Activated naive CD4-positive, alpha-beta T cell treated with anti-CD3 and anti-CD28 coated beads for 36 hours (primary cell): ENCODE data around the gene NIPAL1. TPM values are rescaled to one million over a fixed set of nuclear protein-coding genes. Genes with fewer than 3 reads are reported as not detected.

Experiments
- CTCF ChIA-PET: fragments of 350-600 bp; sonication (Branson Sonifier 250); formaldehyde crosslinking; loops from one replicate; lab custom pipeline; 2021; ENCODE audit warnings: antibody characterized with exemption; lab: Charles Lee
- DNase-seq: peaks from one replicate; pipeline ENCODE4 v3.0.0-alpha.2; 2020
- H3K27ac Mint-ChIP-seq: one replicate; pipeline ENCODE4 v1.8.0; 2021; ENCODE audit warnings: mild to moderate bottlenecking, mixed read lengths
- H3K27me3 Mint-ChIP-seq: one replicate; pipeline ENCODE4 v1.8.0; 2021; ENCODE audit warnings: low read depth, mixed read lengths
- H3K36me3 Mint-ChIP-seq: one replicate; pipeline ENCODE4 v1.8.0; 2021; ENCODE audit warnings: low read depth, mixed read lengths
- H3K4me1 Mint-ChIP-seq: one replicate; pipeline ENCODE4 v1.8.0; 2021; ENCODE audit warnings: low read depth, mixed read lengths
- H3K4me3 Mint-ChIP-seq: one replicate; pipeline ENCODE4 v1.8.0; 2021; ENCODE audit warnings: mild to moderate bottlenecking, moderate library complexity, mixed read lengths
- H3K9me3 Mint-ChIP-seq: one replicate; pipeline ENCODE4 v1.8.0; 2021; ENCODE audit warnings: mixed read lengths
- intact Hi-C: fragments of 100-400 bp; cut with micrococcal nuclease; formaldehyde crosslinking; loops from one replicate; pipeline ENCODE4 v1.15.1; 2023
- total RNA-seq, 2 experiments: library from RNA; stranded (reverse); gene quantifications; one replicate each; pipeline ENCODE4 v1.2.3, GENCODE V29; 2021

NIPAL1 gene
- total RNA-seq, 2 experiments from 2014 or later, result 1.0 to 2.0 TPM

DNA sequence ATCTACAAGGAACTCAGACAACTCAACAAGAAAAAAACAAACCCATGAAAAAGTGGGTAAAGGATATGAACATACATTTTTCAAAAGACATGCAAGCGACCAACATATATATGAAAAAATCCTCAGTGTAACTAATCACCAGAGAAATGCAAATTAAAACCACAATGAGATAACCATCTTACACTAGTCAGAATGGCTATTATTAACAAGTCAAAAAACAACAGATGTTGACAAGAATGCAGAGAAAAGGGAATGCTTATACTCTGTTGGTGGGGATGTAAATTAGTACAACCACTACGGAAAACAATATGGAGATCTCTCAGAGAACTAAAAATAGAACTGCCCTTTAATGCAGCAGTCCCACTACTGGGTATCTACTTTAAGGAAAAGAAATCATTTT is 12.1 kb downstream of the NIPAL1 start:
- Mint-ChIP-seq H3K9me3 (no peaks in the 10 kb centered on the region), H3K4me1 (peaks cover 33% of the 10 kb centered on the region), H3K36me3 (no peaks in the 10 kb centered on the region), H3K4me3 (no peak overlapping the region), H3K27ac (no peak overlapping the region), H3K27me3 (no peaks in the 10 kb centered on the region)
- DNase-seq, result no peak
- CTCF ChIA-PET, result interaction anchor here (0.8 to 10.7 kb wide), 3 partner anchors 11 to 149 kb away, joined by 3 to 105 read pairs (median 14); no protein-coding TSS in a partner anchor
- intact Hi-C loops, result no loop called here

DNA sequence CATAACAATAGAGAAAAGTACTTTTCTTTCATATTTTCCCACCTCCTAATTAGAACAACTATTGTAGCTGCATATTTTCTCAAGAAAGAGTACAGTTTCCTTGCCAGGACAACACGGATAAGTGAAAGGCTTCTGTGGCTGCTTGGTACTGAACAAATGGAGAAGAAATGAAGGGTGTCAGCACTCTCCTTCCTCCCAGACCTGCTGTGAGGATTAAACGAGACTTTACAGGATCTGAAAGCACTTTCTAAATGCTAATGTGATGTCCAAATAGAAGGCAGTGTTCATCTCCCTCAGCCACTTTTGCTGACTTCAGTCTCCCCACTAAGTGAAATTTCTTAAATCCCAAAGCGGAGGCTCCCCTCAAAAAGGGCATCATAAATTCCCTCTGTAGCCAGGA is 13.9 kb downstream of the NIPAL1 start:
- DNase-seq, result no peak
- H3K4me3 Mint-ChIP-seq, result no peak overlapping the region
- H3K4me1 Mint-ChIP-seq, result peaks cover 50% of the 10 kb centered on the region
- H3K27me3 Mint-ChIP-seq, result no peaks in the 10 kb centered on the region
- no peaks in the 10 kb centered on the region for H3K9me3 Mint-ChIP-seq
- H3K36me3 Mint-ChIP-seq, result peaks cover 3% of the 10 kb centered on the region
- CTCF ChIA-PET, result interaction anchor here (7.7 to 10.7 kb wide), 2 partner anchors 18 to 57 kb away, joined by 71 to 105 read pairs; no protein-coding TSS in a partner anchor
- no peak overlapping the region for H3K27ac Mint-ChIP-seq
- intact Hi-C loops, result loop anchor here (10.0 kb wide), 1 partner anchor 404 kb away; no protein-coding TSS in a partner anchor

DNA sequence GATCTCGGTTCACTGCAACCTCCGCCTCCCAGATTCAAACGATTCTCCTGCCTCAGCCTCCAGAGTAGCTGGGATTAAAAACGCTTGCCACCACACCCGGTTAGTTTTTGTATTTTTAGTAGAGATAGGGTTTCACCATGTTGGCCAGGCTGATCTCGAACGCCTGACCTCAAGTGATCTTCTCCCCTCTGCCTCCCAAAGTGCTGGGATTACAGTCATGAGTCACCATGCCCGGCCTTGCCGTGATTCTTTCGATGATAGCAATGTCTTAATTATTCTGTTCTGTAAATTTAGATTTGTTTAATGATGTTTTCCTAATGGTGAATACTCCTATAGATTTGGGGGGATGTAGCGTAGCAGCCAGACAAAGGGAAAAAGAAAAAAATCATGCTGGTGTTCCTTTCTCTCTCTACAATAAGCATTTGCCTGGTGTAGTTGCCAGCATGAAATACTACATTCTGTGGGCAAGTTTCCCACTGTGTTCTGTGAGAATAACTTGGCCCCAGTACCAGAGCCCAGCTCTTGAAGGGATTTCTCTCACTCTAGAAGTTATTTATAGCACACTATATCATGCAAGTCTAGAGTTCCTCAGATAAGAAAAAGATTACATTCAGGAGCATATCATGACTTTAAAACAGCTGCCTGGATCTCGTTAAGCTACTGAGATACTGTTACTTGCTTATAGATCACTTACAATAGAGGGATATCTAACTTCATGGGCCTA is 15.4 kb downstream of the NIPAL1 start:
- Mint-ChIP-seq H3K36me3 (peaks cover 7% of the 10 kb centered on the region), H3K4me3 (no peak overlapping the region), H3K4me1 (peaks cover 65% of the 10 kb centered on the region), H3K9me3 (peaks cover 3% of the 10 kb centered on the region), H3K27ac (no peak overlapping the region), H3K27me3 (no peaks in the 10 kb centered on the region)
- intact Hi-C loops, result loop anchor here (10.0 kb wide), 1 partner anchor 403 kb away; no protein-coding TSS in a partner anchor
- no peak for DNase-seq
- CTCF ChIA-PET, result interaction anchor here (0.7 to 10.7 kb wide), 13 partner anchors 9 to 272 kb away, joined by 3 to 105 read pairs (median 6); partner anchors contain the start of genes CNGA1 and NIPAL1

DNA sequence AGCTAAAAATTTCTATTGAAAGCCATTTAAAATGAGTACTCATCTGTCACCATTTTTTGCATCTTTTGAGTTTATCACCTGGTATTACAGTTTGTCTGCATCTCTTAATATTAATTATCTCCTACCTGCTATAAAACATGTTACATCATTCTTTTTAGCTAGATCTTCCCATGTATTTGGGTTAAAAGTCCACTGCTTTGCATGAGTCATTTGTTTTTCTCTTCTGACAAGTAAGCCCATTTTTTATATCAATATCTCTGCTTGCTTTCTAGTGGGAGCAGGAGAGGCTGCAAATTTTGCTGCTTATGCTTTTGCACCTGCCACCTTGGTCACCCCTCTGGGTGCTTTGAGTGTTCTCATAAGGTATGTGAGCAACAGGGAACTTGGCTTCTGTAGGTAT is 16.1 kb downstream of the NIPAL1 start:
- peaks cover 64% of the 10 kb centered on the region for H3K4me1 Mint-ChIP-seq
- CTCF ChIA-PET, result interaction anchor here (0.7 to 10.7 kb wide), 14 partner anchors 10 to 363 kb away, joined by 3 to 105 read pairs (median 6); partner anchors contain the start of genes CNGA1 and NIPAL1
- intact Hi-C loops, result loop anchor here (10.0 kb wide), 1 partner anchor 402 kb away; no protein-coding TSS in a partner anchor

DNA sequence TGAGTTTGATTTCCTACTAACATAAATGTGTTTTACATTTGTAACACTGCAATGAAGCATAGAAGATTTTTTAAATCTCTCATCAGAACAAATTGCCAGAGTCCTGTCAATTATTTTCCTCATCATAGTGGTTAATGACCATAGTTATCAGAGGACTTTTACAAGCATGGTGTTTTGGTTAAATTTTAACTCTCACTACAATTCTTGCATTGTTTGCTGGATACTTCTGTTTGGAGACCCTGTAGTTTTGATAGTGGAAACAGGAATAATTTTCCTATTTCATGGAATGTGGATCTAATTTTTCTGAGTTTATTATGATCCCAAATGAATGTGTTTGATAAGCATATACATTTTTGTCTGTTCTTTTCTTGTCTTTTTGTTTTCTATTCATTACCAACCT is 16.8 kb downstream of the NIPAL1 start:
- Mint-ChIP-seq H3K36me3 (peaks cover 8% of the 10 kb centered on the region), H3K27ac (no peak overlapping the region), H3K9me3 (peaks cover 3% of the 10 kb centered on the region), H3K27me3 (no peaks in the 10 kb centered on the region), H3K4me1 (peaks cover 61% of the 10 kb centered on the region), H3K4me3 (no peak overlapping the region)
- CTCF ChIA-PET, result interaction anchor here (0.7 to 10.7 kb wide), 17 partner anchors 9 to 868 kb away, joined by 3 to 105 read pairs (median 9); partner anchors contain the start of genes CNGA1 and NIPAL1
- no peak for DNase-seq
- intact Hi-C loops, result loop anchor here (10.0 kb wide), 1 partner anchor 401 kb away; no protein-coding TSS in a partner anchor

More for the DNA sequence above, 16.1 kb downstream of the NIPAL1 start:
- Mint-ChIP-seq H3K9me3 (peaks cover 3% of the 10 kb centered on the region), H3K27me3 (no peaks in the 10 kb centered on the region), H3K36me3 (peaks cover 8% of the 10 kb centered on the region), H3K27ac (no peak overlapping the region), H3K4me3 (no peak overlapping the region)
- no peak for DNase-seq

DNA sequence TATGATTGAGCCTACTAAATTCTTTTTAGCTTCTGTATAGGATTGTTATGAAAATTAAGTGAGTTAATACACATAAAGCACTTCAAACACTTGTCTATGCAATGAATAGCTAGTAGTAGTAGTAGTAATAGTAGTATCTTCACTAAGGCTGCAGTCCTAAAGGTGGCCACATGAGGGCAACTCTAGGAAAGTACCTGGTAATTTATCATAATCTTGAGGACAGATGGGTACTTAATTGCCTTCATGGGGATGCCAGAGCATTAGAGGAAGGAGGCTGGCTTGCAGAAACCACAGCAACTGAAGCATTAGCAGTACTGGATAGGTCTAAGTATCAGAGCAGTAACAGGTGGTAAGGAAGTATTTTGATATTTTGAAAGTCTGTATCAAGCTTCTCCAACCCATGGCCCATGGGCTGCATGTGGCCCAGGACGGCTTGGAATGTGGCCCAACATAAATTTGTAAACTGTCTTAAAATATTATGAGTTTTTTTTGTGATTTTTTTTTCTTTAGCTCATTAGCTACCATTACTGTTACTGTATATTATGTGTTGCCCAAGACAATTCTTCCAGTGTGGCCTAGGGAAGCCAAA is 17.3 kb downstream of the NIPAL1 start:
- H3K27ac Mint-ChIP-seq, result no peak overlapping the region
- no peak overlapping the region for H3K4me3 Mint-ChIP-seq
- peaks cover 56% of the 10 kb centered on the region for H3K4me1 Mint-ChIP-seq
- CTCF ChIA-PET, result interaction anchor here (0.7 to 10.7 kb wide), 22 partner anchors 9 to 868 kb away, joined by 3 to 105 read pairs (median 8); partner anchors contain the start of genes CNGA1 and NIPAL1
- H3K9me3 Mint-ChIP-seq, result peaks cover 3% of the 10 kb centered on the region
- DNase-seq, result peak; percentile 87
- intact Hi-C loops, result loop anchor here (1.0 to 10.0 kb wide), 2 partner anchors 53 to 401 kb away; no protein-coding TSS in a partner anchor
- no peaks in the 10 kb centered on the region for H3K27me3 Mint-ChIP-seq
- peaks cover 9% of the 10 kb centered on the region for H3K36me3 Mint-ChIP-seq

DNA sequence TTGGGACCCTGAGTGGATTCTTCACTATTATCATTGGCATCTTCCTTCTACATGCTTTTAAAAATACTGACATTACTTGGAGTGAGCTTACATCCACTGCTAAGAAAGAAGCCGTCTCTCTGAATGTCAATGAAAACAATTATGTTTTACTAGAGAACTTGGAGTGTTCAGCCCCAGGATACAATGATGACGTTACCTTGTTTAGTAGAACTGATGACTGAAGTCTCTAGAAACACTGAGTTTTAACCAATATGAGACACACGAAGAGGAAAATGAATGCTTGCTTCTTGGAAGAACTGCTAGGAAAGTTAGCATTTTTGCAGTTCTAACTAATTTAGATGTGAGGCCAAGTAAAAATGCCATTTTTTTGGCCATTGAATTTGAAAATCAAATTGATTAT is 19.4 kb downstream of the NIPAL1 start:
- CTCF ChIA-PET, result interaction anchor here (0.8 to 10.7 kb wide), 15 partner anchors 11 to 117 kb away, joined by 3 to 105 read pairs (median 3); no protein-coding TSS in a partner anchor
- no peak overlapping the region for H3K4me3 Mint-ChIP-seq
- H3K27ac Mint-ChIP-seq, result peak overlapping the region; percentile 89
- intact Hi-C loops, result loop anchor here (1.0 to 10.0 kb wide), 15 partner anchors 9 to 746 kb away; partner anchors contain the start of genes FRYL, NFXL1, SLAIN2 and TEC
- peaks cover 56% of the 10 kb centered on the region for H3K4me1 Mint-ChIP-seq
- H3K27me3 Mint-ChIP-seq, result no peaks in the 10 kb centered on the region
- DNase-seq, result no peak
- peaks cover 3% of the 10 kb centered on the region for H3K9me3 Mint-ChIP-seq
- H3K36me3 Mint-ChIP-seq, result peaks cover 9% of the 10 kb centered on the region

DNA sequence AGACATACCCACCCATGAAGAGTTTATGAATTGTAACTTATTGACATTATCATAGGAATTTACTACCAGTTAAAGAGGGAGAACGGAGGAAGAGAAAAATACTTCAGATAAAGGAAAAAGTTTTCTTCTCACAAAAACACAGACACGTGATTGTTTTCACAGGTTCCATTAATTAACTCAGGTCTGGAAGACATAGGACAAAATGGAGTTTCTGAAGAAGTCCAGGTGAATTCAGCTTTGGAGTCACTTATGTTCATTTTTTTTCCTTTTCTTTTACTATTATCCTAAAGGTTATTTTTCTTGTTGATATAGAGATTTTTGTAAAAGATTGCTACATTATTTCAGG is 20.5 kb downstream of the NIPAL1 start:
- no peak for DNase-seq
- no peak overlapping the region for H3K4me3 Mint-ChIP-seq
- peaks cover 9% of the 10 kb centered on the region for H3K36me3 Mint-ChIP-seq
- H3K27ac Mint-ChIP-seq, result peak overlapping the region; percentile 89
- peaks cover 3% of the 10 kb centered on the region for H3K9me3 Mint-ChIP-seq
- H3K4me1 Mint-ChIP-seq, result peaks cover 68% of the 10 kb centered on the region
- CTCF ChIA-PET, result interaction anchor here (1.2 to 10.7 kb wide), 7 partner anchors 11 to 95 kb away, joined by 3 to 105 read pairs (median 8); no protein-coding TSS in a partner anchor
- intact Hi-C loops, result loop anchor here (2.0 to 10.0 kb wide), 5 partner anchors 304 to 745 kb away; partner anchors contain the start of genes FRYL and SLAIN2
- no peaks in the 10 kb centered on the region for H3K27me3 Mint-ChIP-seq

DNA sequence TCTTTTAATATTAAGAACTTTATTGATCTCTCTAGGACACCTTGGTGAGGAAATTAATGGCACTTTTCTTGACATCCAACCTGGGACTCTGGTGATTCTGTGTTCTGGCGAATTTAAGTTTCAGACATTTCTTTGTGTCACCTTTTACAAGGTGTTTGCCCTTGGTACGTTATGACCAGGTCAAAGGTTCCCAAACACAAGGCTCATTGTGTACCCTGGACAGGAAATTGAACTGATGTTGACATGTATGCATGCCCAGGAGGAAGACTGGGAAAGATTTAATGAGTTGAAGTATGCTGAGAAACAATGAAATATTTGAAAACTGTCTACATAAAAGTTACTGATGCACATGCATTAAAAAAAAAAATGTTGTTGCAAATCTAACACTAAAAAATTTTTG is 22.1 kb downstream of the NIPAL1 start:
- Mint-ChIP-seq H3K36me3 (peaks cover 9% of the 10 kb centered on the region), H3K27me3 (no peaks in the 10 kb centered on the region), H3K27ac (no peak overlapping the region), H3K4me1 (peaks cover 74% of the 10 kb centered on the region), H3K4me3 (no peak overlapping the region), H3K9me3 (peaks cover 3% of the 10 kb centered on the region)
- CTCF ChIA-PET, result interaction anchor here (5.6 kb wide), 1 partner anchor 29 kb away, joined by 74 read pairs; no protein-coding TSS in a partner anchor
- intact Hi-C loops, result loop anchor here (5.0 to 10.0 kb wide), 4 partner anchors 396 to 744 kb away; partner anchors contain the start of gene FRYL
- DNase-seq, result no peak

DNA sequence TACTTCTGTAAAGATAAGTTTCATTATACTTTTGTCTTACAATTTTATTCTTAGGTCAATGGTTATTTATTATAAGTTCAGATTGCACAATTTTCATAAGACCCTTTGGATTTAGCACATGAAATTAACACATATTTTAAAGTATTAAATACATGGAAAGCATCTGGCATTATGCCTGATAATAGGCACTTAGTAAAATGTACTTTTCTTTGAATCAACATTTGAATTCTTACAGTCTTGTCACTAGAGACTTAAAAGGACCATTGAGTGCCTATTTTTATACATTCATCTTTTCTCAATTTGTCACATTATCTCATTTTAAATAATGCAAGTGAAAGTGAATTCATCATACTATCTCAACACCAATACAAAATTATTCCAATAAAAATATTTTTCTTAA is 23.0 kb downstream of the NIPAL1 start:
- Mint-ChIP-seq H3K9me3 (peaks cover 3% of the 10 kb centered on the region), H3K4me1 (peaks cover 74% of the 10 kb centered on the region), H3K36me3 (peaks cover 7% of the 10 kb centered on the region), H3K27ac (no peak overlapping the region), H3K4me3 (no peak overlapping the region), H3K27me3 (no peaks in the 10 kb centered on the region)
- CTCF ChIA-PET, result interaction anchor here (0.6 kb wide), 1 partner anchor 37 kb away, joined by 3 read pairs; no protein-coding TSS in a partner anchor
- no peak for DNase-seq
- intact Hi-C loops, result loop anchor here (5.0 to 10.0 kb wide), 4 partner anchors 395 to 743 kb away; partner anchors contain the start of gene FRYL

DNA sequence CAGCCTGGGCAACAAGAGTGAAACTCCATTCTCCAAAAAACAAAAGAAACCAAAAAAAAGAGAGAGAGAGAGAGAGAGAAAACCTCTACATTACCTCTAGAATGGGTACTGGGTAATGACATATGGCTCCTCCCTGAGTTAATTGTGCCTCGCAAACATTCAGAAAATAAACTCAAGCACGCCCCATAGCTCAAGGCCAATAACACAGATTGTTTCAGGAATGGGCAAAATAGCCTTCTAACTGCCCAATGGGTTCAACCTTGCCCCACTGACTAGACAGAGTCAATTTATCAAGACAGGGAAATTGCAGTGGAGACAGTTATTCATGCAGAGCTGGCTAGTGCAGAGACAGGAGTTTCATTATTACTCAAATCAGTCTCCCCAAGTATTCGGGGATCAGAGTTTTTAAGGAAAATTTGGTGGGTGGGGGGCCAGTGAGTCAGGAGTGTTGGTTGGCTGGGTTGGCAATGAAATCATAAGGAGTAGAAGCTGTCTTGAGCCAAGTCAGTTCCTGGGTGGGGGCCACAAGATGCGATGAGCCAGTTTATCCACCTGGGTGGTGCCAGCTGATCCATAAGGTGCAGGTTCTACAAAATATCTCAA is 25.1 kb downstream of the NIPAL1 start:
- peaks cover 72% of the 10 kb centered on the region for H3K4me1 Mint-ChIP-seq
- no peaks in the 10 kb centered on the region for H3K27me3 Mint-ChIP-seq
- no peak overlapping the region for H3K27ac Mint-ChIP-seq
- DNase-seq, result no peak
- H3K9me3 Mint-ChIP-seq, result peaks cover under 1% of the 10 kb centered on the region
- CTCF ChIA-PET, result interaction anchor here (0.9 to 2.6 kb wide), 4 partner anchors 8 to 24 kb away, joined by 3 to 17 read pairs (median 4); no protein-coding TSS in a partner anchor
- H3K4me3 Mint-ChIP-seq, result no peak overlapping the region
- intact Hi-C loops, result loop anchor here (1.0 to 10.0 kb wide), 2 partner anchors 24 to 863 kb away; partner anchors contain the start of gene OCIAD2
- peaks cover 2% of the 10 kb centered on the region for H3K36me3 Mint-ChIP-seq
